Fibroblast of gingiva (primary cell): ENCODE measurements around the gene HOXB6.

Experiments
- DNase-seq: peaks from one replicate; pipeline ENCODE4 v3.0.0-alpha.2; 2011; ENCODE audit warnings: low read depth

Gene HOXB6

DNA sequence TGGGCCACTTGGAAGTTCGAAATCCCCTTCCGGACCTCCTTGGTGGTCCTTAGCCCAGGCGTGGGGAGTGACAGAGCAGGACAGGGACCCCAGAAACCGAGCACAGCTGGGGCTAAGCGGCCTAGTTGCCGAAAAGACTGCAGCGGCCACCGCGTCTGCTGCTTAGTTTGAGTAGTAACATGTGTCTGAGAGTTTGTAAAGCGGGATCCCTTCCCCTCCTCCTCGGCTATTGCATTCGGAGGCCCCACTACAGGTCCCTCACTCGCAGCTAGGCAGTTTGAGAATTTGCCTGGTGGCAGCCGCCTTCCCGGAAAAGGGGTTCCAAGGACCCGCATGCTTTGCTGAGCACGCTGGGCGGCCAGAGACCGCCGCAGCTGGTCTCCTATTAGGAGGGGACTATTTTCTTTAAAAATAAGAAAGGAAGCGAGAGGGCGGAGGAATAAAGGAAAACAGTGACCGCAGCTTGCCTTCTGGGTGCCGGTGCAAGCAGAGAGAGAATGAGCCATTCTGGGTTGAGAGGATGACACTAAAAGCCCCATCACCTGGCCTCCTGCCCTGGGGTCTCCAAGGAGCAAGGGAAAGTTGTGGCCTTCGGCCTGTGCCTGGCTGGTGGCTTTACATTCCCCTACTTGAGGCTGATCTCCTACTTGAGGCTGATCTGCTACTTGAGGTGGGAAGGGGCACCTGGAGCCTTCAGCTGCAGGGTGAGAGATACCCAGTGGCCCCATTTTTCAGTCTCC lies 10.1 kb downstream of the HOXB6 start:
- DNase-seq, result no peak

- DNase-seq, result peak; percentile 10
These were observed 10.8 kb downstream of the HOXB6 start for GRCh38 chr17:48593840-48594537.

DNA sequence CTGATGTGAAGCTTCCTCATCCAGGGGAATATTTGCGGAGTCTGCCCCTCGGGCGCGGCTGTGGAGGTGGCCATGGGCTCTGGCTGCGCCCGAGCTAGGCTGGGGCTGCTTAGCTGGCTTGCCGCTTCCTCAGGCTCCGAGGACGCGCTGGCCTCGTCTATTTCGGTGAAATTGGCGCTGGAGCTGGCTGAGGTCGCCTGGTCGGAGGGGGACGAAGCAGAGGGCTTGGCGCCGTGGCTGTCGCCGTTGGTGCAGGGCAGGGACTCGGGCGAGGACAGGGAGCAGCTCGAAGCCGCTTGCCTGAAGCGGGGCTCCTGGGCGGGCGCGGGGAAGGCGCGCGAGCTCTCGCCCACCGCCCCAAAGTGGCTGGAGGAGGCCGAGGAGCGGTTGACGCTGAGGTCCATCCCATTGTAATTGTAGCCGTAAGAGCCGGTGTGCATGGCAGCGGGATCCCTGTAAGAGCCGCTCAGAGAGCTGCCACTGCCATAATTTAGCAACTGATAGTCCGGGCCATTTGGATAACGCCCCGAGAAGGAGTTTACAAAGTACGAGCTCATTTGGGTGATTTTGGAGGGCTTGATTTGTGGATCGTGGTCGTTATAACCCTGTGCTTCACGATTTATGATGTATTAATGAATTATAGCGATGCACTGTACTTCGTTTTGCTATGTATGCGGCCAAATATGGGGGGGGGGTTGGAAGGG lies 11.5 kb downstream of the HOXB6 start, which contains the start of gene HOXB5:
HOXB5 (minus strand) TSS at position 654 of the 704 bp plus-strand sequence; CDS start at position 557, 97 bp downstream.
- DNase-seq, result no peak

GRCh38 chr17:48592577-48592976 lies 12.2 kb downstream of the HOXB6 start:
- DNase-seq, result no peak

DNA sequence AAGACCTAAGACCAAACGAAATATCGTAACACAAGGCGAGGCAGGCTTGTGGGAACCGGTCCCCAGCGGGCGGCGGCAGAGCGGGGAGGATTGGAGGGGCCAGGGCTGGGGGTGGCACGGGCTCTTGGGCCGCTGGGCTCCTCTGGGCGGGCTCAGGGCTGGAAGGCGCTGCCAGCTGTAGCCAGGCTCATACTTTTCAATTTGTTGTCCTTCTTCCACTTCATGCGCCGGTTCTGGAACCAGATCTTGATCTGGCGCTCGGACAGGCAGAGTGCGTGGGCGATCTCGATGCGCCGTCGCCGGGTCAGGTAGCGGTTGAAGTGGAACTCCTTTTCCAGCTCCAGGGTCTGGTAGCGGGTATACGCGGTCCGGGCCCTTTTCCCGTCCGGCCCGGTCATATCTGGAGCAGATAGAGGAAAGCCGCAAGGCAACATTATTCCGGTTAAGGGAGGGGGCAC lies 12.7 kb downstream of the HOXB6 start:
- no peak for DNase-seq

DNA sequence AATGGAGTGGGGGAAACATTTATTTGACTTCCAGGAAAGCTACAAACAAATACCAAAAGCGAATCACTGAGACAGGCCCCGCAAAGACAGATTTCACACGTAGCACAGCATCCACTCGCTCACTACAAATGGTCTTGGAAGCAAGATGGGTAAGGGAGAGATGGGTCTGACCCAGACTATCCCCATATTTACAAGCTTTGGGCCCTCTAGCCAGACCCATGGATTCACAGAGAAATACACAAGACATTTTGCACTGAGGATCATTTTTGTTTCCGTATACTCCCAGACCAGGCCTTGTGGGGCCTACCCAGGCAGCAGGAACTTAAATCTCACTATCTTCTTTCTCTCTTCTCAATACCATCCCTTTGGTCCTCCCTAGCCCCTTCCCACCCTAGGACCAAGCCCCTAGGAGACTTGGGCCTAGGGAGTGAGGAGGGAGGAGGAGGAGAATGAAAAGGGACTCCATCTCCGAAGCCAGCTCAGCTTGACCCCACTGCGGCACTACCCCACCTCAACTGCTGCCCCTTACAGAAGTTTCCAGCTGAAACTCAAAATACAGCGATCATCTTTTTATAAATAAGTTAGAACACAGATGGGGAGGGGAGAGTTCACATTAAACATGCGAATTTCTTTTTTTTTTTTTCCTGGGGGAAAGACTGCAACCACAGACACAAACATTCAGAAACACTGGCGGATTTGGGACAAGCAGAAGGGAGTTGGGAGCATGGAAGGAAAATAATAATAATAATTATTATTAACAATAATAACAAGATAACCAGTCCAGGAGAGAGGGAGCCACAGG lies 13.3 kb downstream of the HOXB6 start:
- DNase-seq, result no peak

- no peak for DNase-seq
These were observed 14.1 kb downstream of the HOXB6 start for GRCh38 chr17:48590607-48591161.

- DNase-seq, result no peak
These were observed 14.8 kb downstream of the HOXB6 start, which contains the start of gene HOXB3 for GRCh38 chr17:48589831-48590606. Gene HOXB3 (minus strand): TSS chr17:48590241. CDS start chr17:48552474, 37,767 bp downstream.

- no peak for DNase-seq
These were observed 15.5 kb downstream of the HOXB6 start for GRCh38 chr17:48589060-48589830.

- DNase-seq, result no peak
These were observed 16.3 kb downstream of the HOXB6 start for GRCh38 chr17:48588528-48588927.

DNA sequence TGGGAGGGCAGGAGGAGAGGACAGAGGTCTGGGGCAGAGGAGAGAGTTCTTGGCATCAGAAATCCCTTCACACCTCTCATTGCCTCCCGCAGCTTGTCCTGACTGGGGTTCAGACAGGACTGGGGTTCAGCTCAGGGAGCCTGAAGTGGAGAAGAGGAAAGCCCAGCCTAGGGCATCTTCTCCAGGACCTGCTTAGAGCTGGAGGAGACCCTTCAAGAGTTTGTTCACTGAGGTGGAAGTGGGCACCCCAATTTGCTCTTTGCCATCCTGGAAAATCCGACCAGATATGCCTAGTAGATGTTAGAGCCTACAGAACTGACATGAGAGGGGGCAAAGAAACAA lies 16.7 kb downstream of the HOXB6 start:
- no peak for DNase-seq

DNA sequence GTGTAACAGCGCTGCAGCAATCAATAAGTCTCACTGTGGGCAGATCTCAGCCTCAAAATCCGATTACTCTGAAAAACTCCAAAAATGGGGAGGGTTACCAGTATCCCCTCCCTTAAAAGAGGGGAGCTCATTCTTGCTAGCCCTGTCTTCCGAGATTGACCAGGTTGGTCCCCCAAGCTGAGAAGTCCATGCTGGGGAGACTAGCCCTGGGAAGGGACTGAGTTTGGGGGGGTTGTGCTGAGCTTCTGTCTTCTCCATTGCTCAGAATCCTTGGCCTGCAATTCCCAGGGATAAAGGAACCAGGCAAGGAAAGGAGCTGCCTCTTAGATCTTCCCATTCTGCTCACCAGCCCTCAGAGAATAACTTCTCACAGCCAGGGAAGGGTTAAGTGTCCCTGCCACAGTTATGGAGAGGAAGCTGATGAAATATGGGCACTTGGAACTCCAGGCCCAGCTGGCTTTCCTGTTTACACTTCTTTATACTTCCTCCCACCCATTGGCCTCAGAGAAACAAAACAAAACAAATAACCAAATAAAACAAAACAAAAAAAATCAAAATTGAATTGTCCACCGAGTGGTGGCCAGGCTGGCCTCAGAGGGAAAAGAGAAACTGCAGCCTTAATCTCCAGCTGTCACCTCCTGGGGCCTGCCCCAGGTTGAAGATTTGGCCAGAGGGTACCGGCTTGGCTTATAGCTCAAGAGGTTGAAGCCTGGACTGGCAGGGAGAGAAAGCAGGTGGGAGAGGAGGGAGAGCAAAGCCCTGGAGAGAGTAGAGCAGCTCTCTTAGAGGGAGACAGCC lies 17.3 kb downstream of the HOXB6 start:
- no peak for DNase-seq

DNA sequence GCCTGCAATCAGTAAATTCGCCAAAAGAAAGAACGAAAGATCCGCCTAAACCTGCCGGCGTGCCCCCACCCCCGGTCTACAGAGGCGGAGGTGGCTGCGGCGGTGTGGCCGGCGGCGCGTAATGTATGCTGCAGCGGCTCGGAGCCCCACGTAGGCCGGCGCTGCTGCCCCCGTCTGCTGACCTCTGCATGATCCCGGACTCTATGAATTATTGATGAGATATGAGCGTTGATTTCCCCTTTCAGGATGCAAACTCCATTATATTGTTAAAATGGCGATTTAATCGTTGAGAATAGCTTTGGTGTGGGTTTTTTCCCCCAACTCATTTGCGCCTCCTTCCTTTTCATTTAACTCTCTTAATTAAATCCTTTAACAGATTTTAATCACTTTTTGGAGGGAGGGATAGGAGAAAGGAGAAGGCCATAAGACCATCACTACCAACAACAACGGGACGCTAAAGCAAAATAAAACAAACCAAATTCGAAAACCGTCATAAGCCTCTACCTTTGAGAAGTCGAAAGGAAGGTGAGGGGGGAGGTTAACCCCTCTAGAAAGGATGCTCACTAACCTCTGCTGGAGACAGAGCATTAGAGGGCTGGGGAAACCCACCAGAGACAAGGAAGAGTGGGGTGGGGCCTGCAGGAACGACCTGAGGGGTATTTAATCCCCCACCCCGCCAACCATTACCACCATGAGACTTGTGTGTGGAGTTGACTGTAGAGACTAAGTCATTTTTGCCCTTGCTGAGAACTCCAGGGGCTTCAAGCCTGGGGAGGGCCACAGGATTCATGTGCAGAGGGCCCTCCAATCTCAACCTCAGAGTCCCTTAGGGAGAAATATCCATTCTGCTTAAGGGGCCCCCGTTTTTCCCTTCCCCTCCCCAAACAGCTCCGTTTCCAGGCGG lies 18.2 kb downstream of the HOXB6 start:
- DNase-seq, result no peak

GRCh38 chr17:48584223-48584741 lies 20.5 kb downstream of the HOXB6 start:
- DNase-seq, result no peak

GRCh38 chr17:48583708-48584222 lies 21.0 kb downstream of the HOXB6 start:
- no peak for DNase-seq

DNA sequence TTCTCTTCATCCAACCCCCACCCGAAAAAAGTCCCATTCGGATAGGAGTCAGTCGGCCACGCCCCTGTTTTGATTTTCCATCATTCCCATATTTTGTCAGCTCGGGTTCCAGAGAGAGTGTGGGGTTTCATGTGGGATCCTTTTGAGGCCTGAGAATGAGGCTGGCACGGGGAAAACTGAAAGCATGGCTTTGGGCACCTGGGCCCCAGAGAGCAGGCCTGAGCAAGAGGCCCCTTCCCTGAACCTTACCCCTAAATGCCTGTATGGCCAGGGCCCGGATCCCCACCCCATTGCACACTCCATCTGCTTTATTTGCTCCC lies 22.1 kb downstream of the HOXB6 start:
- DNase-seq, result no peak

DNA sequence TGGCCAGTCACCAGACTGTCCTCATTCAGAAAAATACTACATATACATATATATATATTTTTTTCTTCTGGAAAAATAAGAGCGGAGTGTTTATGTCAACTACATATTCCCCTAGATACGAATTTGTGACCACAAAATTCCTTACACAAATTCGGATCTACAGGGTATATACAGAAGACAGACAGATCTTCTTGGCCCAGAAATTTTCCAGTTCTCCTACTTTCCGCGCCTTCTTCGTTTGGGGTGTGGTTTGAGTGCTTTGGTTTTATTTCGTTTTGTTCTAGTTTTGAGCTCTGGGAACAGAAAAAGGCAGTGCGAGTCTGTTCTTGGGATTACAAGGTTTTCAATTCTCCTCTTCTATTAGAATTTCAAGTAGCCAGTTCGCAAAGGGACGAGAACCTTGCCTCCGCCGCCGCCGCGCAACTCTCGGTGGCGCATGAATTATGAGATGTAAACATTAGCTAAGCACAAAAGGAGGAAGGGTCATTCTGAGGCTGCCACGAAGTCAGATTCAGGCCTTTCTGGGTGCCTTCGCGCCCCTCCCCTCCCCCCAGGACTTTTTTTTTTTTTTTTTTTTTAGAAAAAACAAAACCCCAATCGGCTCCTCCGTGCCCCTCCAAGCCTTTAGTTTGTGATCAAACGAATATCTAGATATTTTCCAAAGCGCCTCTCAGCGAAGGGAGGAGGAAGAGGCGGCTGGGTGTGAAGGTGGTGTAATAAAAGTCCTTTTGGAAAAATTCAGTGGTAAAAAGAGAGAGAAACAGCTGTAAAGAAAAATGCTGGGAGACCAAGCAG lies 24.8 kb downstream of the HOXB6 start:
- no peak for DNase-seq
